Sciatic nerve (tissue), 2 donors: ENCODE results near the gene ADAMTS7. TPM values are rescaled to one million over a fixed set of nuclear protein-coding genes. Genes with fewer than 3 reads are reported as not detected.
"Not testable (repeated sequence)": the region's sequence is repeated elsewhere in the genome, so short reads cannot be mapped to it uniquely, and the experiment has no call there.

Experiments used
- ATAC-seq: fragments of 200-7000 bp; cut with Tn5 transposase; one replicate; pipeline ENCODE4 v1.9.1; 2020; ENCODE audit warnings: mild to moderate bottlenecking, moderate library complexity
- DNase-seq: peaks from one replicate; pipeline ENCODE4 v3.0.0-alpha.2; 2020; ENCODE audit warnings: low spot score
- intact Hi-C: fragments of 100-400 bp; cut with DNase I; formaldehyde crosslinking; loops from one replicate; pipeline ENCODE4 v1.14.2; 2022
- total RNA-seq: library from RNA; stranded (reverse); fragmentation: NEBNext Ultra II Directional; extraction: Animal tissue kit (Norgen Biotek cat#: 25700); gene quantifications from one replicate; pipeline ENCODE4 v1.2.1, GENCODE V29; 2021
- donor health status: DM: no; HTN: no; CAD: no.
- donor health status: DM: no; HTN: no; CAD: no.

ADAMTS7 gene
- total RNA-seq, 1 donor from 2014 or later: 16.6 TPM

DNA sequence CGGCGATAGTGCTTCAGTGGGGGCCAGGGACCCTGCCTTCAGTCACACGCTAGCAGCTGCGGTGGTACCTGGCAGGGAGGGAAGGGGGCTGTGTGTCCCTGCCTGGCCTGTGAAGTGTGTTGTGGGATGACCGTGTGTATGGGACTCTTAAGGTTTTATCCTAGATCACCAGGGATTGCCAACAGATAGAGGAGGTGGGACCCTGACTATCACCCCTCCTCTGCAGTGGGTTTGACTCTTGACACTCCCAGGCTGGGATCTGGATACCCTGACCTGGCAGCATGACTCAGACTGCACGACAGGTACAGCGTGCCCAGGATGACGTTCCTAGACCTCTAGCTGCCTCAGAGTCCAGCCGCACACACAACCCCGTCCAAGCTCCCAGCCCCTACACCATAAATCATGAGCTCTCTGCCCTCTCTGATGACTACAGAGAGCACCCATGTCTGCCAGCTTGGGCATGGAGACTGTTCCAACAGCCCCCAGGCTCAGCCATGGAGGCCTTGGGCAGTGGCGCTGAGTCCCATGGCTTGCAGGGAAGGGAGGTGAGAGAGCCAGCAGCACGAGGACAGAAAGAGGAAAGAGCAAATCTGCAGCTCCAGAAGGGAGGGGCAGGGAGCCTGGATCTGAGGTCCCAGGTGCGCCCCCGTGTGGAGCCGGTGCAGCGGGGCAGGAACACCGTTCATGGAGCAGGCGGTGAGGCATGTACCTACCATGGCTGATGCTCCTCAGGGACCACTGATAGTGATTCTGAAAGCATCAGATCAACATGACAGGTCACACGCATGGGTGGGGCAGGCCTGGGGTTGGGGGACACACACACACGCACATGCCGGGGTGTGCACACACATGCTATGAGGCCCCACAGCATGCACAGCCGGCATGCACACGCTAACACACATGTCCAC lies 71.0 kb downstream of the ADAMTS7 start:
- no peak for ATAC-seq
- intact Hi-C loops: no loop called here
- no peak for DNase-seq

DNA sequence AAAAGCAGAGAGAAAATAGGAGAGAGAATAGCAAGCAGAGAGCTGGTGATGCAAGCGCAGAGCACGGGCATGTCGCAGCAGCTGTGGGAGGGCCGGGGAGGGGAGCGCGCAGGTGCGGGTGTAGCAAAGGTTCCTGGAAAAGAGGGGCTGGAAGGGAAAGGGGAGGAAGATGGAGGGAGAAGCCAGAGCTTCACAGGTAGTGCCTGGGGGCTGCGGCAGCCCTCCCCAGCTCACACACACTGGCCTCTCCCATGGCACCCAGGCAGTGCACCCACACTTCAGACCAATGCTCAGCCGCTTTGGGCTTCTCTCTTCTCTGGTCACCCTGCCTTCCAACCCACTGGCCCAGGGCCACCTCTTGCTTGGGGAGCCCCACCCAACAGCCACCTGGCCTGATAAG lies 72.1 kb downstream of the ADAMTS7 start:
- no peak for ATAC-seq
- intact Hi-C loops: no loop called here
- DNase-seq: no peak

DNA sequence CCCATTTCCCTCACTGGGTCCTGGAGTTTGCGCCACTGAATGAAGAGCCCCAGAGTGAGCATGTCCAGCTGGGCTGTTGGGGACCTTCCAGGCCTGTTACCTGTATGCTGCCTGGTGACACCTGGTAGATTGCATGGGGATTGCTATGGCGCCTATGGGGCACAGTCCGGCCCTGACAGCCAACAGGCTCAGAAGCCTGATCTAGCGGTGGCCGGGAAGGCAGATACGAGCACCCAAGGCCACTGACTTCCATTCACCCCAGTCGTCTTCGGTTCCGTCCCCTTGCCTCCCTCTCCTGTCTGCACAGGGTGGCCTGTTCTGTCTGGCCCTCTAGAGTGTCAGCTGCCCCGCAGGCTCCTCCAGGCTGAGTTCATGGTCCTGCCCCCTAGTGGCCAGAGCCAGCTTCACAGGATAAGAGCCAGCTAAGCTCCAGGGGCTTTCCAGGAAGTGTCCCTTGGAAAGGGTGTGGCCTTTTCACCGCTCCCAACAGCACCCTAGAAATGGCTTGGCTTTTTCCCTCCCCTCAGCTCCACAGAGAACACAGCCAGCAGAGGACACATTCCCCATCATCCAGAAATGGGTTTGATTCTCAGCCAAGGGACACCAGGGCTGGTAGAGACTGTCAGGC lies 73.2 kb downstream of the ADAMTS7 start:
- intact Hi-C loops, DNase-seq, ATAC-seq: not testable (repeated sequence)

DNA sequence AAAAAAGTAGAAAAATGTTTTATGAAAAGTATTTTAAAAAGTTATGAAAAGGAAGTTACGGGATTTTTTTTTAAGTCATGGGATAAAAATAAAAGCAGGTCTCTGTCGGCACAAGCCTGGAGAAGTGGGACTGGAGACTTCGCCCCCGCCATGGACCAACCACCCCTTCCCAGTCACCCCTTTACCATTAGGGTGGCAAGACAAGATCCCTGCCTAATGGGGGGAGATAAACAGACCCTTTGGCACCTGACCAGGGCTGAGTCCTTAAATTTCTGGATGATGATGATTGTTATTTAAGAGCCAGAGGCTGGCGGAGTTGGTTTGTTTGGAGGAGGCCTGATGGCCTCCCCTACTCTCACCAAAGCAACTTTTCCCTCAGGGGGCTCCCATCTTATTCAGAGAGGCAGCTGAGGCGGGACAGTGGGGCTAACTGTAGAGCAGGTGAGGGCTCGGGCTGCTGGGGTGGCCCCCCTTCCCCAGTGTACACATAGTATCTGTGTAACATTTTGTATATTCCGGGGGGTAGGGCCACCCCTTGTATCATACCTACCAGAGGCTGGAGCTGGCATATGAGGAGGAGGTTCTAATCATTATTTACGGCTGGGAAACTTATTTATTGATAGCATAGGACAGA lies 74.0 kb downstream of the ADAMTS7 start:
- ATAC-seq (no peak), DNase-seq (no peak)
- intact Hi-C loops: no loop called here

DNA sequence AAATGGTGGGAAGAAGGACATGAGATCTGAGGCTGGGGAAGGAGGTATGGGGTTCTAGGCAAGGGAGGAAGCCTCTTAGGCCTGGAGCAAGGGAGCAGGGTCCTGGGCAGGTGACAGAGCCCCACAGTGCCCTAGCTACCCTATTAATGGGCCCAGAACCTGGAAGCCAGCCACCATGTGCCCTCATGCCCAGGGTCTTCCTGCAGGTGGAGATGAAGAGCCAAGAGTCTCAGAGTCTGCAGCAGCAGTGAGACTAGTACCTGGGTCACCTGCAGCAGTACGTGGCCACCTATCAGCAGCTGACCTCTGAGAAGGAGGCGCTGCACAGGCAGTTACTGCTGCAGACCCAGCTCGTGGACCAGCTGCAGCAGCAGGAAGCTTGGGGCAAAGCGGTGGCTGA lies 75.0 kb downstream of the ADAMTS7 start:
- DNase-seq, ATAC-seq, intact Hi-C loops: not testable (repeated sequence)

DNA sequence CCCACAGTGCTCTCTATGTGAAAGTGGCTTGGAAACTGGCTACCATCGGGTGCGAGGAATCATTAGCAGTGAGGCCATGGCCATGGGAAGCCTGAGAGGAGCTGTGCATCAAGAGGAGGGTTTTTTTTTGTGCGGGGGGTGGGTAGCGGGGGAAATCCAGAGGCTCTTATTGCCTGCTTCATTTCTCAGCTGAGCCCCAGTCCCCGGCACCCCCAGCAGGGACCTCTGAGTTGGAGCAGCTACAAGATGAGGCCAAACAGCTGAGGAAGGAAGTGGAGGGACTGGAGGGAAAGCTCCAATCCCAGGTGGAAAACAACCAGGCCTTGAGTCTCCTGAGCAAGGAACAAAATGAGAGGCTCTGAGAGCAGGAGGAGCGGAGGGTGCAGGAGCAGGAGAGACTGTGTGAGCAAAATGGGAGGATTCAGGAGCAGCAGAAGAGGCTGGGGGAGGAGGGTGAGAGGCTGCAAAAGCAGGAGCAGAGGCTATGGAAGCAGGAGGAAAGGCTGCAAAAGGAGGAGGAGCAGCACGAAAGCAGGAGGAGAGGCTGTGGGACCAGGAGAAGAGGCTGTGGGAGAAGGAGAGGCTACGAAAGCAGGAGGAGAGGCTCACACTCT lies 76.7 kb downstream of the ADAMTS7 start:
- no peak for ATAC-seq
- DNase-seq: no peak
- intact Hi-C loops: no loop called here

DNA sequence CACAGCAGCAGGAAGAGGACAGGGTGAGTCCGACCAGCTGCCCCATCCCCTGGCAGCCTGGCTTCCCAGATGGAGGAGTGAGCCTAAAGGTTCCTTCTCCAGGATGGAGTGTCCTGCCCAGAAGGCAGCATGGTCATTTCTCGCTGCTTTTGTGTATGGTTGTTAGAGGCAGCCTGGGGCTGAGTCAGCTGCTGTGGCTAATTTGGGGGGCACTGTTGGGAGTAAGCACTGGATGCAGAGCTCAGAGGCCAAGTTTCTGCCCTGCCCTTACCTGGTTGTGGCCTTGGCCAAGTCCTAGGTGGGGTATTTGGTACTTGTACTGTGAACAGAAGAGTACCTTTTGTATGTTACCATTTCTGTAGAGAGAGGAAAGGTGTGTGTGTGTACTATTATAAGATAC lies 78.6 kb downstream of the ADAMTS7 start:
- ATAC-seq: no peak
- DNase-seq: no peak
- intact Hi-C loops: no loop called here

DNA sequence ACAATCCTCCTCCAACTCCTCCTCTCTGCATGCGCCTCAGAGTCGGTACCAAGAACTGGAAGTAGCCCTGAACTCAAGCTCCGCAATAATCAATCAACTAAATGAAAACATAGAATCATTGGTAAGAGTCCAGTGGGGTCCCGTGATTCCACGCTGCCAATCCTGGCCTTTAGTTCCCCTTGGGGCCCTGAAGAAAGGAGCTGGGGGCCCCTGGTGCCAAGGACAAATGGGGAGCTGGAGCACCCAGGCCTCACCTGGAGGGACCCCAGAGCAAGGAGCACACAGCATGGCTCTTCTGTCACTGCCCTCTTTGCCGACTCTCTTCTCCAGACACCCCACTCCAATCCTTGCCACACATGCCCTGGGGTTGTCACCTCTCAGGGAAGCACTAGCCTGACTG lies 80.3 kb downstream of the ADAMTS7 start:
- ATAC-seq (no peak), DNase-seq (no peak)
- intact Hi-C loops: no loop called here

DNA sequence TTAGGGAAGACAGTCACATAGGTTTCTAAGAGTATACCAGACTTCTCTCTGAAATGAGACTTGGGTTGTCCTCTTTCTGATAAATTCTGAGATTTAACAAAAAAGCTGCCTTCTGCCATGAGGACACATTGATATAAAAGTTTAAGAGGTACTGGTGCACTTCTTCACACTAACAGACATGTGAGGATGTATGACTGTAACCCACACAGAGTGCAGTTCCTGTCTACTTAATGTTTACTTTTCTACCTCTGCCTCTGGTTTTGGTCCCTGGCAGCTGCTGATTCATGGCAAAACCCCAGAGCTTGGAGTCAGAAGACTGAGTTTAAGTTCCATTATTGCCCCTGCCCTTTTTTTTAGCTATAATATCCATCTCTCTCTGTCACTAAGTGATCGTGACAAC lies 82.8 kb downstream of the ADAMTS7 start:
- ATAC-seq, DNase-seq, intact Hi-C loops: not testable (repeated sequence)

DNA sequence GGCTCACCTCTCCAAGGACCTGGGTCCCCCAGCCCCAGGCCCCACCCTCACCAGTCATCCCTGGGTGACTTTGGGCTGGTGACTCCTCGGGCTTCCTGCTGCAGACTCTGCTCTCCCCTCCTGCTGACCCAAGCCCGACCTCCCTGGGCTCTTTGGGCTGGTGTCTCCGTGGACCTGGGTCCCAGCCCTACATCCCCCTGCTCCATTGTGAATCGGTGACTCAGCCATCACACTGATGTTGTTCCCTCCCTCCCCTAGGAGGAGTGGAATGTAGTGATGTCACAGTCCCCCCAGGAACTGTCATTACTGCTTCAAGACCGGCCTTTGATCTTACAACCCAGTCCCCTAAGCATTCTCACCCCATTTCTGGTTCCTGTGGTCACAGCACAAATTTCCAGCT lies 83.7 kb downstream of the ADAMTS7 start:
- intact Hi-C loops: no loop called here
- DNase-seq (no peak), ATAC-seq (no peak)

DNA sequence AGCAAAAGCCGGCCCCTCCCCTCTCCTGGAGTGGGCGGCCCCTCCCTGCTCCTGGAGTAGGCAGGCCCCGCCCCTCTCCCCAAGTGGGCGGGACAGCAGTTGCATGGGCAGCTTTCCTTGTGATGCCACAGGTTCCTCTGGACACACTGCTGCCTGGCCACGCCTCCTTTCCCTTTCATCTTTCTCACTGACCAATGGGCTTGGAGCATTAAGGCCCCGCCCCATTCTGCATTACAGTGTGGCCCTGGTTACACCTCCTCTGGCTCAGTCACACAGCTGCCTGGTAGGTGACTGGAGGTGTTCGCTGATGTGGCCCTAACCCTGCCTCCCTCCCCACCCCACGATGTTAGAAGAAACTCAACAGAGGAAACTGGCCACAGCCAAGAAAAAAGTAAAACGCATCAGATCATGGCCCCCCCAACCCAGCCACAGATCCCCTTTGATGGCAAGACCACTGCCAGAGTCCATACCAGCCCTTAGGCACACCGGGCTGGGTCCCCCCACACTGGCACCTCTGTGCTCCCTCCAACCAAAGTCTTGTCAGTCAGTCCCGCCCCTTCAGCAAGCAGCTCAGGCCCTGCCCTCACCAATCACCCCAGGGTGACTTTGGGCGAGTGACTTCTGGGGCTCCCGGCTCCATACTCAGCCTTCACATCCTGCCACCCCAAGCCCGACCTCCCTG lies 84.3 kb downstream of the ADAMTS7 start:
- DNase-seq: no peak

DNA sequence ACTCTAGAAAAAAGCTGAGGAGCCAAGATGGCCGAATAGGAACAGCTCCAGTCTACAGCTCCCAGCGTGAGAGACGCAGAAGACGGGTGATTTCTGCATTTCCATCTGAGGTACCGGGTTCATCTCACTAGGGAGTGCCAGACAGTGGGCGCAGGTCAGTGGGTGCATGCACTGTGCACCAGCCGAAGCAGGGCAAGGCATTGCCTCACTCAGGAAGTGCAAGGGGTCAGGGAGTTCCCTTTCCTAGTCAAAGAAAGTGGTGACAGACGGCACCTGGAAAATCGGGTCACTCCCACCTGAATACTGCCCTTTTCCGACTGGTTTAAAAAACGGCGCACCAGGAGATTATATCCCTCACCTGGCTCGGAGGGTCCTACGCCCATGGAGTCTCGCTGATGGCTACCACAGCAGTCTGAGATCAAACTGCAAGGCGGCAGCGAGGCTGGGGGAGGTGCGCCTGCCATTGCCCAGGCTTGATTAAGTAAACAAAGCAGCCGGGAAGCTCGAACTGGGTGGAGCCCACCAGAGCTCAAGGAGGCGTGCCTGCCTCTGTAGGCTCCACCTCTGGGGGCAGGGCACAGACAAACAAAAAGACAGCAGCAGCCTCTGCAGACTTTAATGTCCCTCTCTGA lies 91.3 kb downstream of the ADAMTS7 start:
- ATAC-seq, intact Hi-C loops, DNase-seq: not testable (repeated sequence)

More for the DNA sequence above, 84.3 kb downstream of the ADAMTS7 start:
- no peak for ATAC-seq
- intact Hi-C loops: no loop called here

DNA sequence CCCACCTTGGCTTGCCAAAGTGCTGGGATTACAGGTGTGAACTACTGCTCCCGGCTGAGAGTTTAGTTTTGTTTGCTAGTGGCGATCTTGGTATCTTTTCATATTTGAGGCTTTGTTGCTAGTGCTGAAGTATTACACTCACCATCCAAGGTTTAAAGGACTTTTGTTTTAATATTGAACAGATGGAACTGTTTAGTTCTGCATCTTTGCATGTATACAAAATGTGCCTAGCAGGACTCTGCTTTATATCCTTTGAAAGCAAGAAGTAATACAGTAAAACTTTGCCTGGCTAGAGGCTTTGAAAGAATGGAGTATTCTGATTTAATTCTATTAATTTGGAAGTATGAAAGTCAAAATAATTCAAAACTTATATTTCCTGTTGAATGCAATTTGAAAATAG lies 92.4 kb downstream of the ADAMTS7 start:
- ATAC-seq: no peak
- intact Hi-C loops: no loop called here
- DNase-seq: no peak

DNA sequence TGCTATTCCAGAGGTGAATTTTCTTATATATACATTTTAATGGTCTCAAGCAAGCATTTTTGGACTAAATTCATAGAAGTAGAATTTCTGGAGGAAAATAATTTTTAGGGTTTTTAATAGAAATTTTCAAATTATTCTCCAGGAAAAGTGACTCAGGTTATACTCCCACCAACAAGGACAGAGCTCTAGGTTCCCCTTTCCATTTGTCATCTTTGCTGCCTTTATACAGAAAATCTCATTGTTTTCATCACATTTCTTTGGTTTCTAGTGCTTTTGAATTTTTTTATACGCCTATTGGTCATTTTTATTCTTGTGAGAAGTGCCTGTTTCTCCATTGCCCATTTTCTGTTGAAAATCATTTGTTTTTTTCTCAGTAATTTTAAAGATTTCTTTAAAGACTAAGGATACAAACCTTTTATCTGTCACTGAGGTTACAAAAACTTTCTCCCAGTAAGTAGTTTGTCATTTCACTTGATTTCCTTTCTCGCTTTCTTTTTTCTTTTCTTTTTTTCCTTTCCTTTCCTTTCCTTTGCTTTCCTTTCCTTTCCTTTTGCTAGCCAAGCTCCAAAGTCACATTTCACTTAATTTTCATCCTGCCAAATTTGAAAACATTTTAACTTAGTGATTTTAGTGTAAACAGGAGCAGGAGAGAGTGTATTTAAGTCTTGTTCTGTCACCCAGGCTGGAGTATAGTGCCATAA lies 93.2 kb downstream of the ADAMTS7 start:
- DNase-seq: no peak
- intact Hi-C loops: no loop called here
- no peak for ATAC-seq

DNA sequence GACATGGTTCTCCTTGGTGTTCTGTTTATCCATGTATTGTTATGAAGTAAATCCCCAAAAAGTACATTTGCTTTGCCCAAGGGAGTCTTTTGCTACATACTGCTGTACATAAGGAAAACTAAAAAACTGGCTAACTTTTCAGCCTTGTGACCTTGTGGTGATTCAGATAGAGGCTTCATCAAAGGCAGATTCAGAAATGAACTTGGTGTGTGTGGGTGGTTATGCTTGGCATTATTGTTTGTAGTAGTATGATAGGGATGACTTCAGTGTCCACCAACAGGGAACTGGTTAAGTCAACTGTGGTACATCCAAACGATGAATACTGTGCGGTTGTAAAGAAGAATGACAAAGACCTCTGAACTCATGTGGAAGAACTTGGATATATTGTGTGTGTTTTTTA lies 94.6 kb downstream of the ADAMTS7 start:
- DNase-seq (no peak), ATAC-seq (no peak)
- intact Hi-C loops: no loop called here

DNA sequence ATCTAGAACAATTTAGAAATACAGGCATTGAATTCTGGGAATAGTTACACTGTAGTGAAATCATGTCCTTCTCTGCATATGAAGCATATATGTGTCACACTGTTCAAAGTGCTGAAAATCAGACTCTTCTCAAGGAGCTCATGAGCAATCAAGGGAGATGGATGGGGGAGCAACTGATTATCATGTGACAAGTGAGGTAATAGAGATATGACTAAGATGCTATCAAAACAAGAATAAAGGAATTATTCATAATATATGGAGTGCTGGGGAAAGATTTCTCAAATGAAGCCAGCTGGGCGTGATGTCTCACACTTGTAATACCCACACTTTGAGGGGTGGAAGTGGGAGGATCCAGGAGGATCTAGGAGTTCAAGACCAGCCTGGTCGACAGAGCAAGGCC lies 95.3 kb downstream of the ADAMTS7 start:
- intact Hi-C loops: no loop called here
- DNase-seq: no peak

DNA sequence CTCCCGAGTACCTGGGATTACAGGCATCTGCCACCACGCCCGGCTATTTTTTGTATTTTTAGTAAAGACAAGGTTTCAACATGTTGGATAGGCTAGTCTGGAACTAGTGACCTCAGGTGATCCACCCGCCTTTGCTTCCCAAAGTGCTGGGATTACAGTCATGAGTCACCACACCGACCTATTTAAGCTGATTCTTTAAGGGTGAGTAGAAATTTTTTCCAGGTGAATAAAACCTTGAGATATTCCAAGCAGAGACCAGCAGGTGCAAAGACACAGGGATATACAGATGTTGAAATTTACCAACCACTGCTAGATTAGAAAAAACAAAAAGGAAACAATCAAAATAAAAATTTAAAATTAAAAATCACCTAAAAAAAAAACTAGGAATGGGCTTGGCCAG lies 95.8 kb downstream of the ADAMTS7 start:
- DNase-seq (no peak), ATAC-seq (no peak)
- intact Hi-C loops: no loop called here

More for the DNA sequence above, 95.3 kb downstream of the ADAMTS7 start:
- ATAC-seq: no peak

DNA sequence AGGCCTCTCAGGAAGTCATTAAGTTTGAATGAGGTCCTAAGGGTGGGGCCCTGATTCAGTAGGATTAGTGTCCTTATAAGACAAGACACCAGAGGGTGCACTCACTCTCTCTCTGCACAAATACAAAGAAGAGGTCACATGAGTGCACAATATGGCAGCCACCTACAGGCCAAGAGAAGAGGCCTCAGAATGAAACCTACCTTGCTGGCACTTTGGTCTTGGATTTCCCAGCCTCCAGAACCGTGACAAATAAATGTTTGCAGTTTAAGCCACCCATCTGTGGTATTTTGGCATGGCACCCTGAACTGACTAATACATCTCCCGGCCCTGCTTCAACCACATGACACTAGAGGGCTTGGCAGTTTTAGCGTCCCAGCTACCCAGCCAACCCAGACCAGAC lies 96.4 kb downstream of the ADAMTS7 start:
- intact Hi-C loops: no loop called here
- ATAC-seq (no peak), DNase-seq (no peak)
